ENCODE data around the gene TNRC6A.

The TNRC6A gene

DNA sequence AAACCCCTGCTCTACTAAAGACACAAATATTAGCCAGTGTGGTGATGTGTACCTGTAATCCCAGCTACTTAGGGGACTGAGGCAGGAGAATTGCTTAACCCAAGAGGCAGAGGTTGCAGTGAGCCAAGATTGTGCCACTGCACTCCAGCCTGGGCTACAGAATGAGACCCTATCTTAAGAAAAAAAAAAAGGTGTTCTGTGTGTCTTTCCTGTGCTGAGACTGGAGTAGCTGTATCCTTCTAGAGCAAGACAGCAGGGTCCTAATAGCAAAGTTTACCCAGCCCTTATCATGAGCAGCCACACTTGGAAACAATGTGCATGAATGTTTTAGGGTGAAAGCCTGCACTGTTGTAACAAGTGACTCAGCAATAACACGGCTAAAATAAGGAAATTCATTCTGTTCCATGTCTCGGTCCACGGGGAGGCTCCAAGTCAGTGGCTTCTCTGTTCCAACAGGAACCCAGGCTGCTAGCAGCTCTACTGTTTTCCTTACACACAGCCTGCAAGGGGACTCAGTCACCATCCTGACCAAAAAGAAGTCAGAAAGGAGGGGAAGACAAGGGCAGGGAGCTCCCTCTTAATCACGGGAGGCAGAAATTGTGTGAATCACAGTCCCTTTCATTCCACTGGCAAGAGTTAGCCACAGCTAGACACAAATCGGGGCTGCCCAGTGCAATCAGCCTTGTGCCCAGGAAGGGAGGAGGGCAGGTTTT lies 109.3 kb downstream of the TNRC6A start:
- Histone ChIP-seq H3K27ac (ENCODE audit: low read depth, low read length) (no peak overlapping the region), H3K9me3 (ENCODE audit: insufficient read depth, low read length) (no peaks in the 10 kb centered on the region), H3K4me3 (ENCODE audit: insufficient read depth, low read length, poor library complexity, severe bottlenecking) (no peak overlapping the region), H3K27me3 (ENCODE audit: low read length) (no peaks in the 10 kb centered on the region), H3K4me2 (ENCODE audit: low read depth, low read length, poor library complexity, severe bottlenecking) (no peak overlapping the region), H2AFZ (ENCODE audit: low read depth, low read length, severe bottlenecking) (no peak overlapping the region), H3F3A (ENCODE audit: insufficient read depth) (no peaks in the 10 kb centered on the region), H4K20me1 (ENCODE audit: low read depth, low read length) (no peaks in the 10 kb centered on the region), H3K9ac (ENCODE audit: low read length) (no peak overlapping the region), H3K9me2 (replicated peaks; ENCODE audit: insufficient read depth, low read length) (no peaks in the 10 kb centered on the region), H3K79me2 (ENCODE audit: insufficient read depth, low read length) (no peaks in the 10 kb centered on the region), H3K36me3 (ENCODE audit: low read length) (no peaks in the 10 kb centered on the region)
- TF ChIP-seq EZH2phosphoT487 (conservative IDR thresholded peaks at IDR 0.05; ENCODE audit: low read length): no peak
- TF ChIP-seq, protein P1, sequence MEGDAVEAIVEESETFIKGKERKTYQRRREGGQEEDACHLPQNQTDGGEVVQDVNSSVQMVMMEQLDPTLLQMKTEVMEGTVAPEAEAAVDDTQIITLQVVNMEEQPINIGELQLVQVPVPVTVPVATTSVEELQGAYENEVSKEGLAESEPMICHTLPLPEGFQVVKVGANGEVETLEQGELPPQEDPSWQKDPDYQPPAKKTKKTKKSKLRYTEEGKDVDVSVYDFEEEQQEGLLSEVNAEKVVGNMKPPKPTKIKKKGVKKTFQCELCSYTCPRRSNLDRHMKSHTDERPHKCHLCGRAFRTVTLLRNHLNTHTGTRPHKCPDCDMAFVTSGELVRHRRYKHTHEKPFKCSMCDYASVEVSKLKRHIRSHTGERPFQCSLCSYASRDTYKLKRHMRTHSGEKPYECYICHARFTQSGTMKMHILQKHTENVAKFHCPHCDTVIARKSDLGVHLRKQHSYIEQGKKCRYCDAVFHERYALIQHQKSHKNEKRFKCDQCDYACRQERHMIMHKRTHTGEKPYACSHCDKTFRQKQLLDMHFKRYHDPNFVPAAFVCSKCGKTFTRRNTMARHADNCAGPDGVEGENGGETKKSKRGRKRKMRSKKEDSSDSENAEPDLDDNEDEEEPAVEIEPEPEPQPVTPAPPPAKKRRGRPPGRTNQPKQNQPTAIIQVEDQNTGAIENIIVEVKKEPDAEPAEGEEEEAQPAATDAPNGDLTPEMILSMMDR (IDR thresholded peaks at IDR 0.05; ENCODE audit: insufficient read depth, low read length, poor library complexity, severe bottlenecking): no peak

DNA sequence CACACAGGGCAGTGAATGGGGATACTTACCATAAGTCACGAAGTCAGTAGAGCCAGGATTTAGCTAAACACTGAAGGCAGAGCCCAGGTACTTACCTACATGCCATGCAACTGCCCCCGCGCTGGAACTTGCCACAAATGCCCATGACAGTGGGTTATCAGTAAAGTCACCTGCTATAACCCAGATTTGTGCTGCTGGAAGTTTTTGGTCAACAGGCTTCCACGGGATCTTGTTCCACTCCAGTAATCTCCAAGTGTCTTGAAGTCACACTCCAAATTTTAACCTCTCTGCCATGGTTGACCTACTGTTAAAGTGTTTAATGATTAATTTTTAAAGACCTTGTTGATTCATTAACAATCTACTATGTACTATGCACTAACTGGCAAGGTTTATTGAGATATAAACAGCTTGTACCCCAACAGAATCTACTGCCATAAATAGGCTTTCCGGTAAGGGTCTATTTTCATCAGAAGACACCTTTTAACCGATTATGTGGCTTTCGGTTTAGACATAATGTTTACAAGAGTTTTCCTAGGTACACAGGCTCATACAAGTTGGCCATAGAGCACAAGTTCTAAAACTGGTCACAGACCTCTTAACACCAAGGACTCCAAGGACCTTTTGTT lies 110.0 kb downstream of the TNRC6A start:
- no peak overlapping the region for H2AFZ ChIP-seq (ENCODE audit: low read depth, low read length, severe bottlenecking)
- TF ChIP-seq, protein P1 (IDR thresholded peaks at IDR 0.05; ENCODE audit: insufficient read depth, low read length, poor library complexity, severe bottlenecking): no peak
- TF ChIP-seq EZH2phosphoT487 (conservative IDR thresholded peaks at IDR 0.05; ENCODE audit: low read length): no peak
- H3F3A ChIP-seq (ENCODE audit: insufficient read depth): no peaks in the 10 kb centered on the region
- H3K79me2 ChIP-seq (ENCODE audit: insufficient read depth, low read length): no peaks in the 10 kb centered on the region
- no peaks in the 10 kb centered on the region for H3K9me3 ChIP-seq (ENCODE audit: insufficient read depth, low read length)
- H3K9ac ChIP-seq (ENCODE audit: low read length): no peak overlapping the region
- H3K36me3 ChIP-seq (ENCODE audit: low read length): no peaks in the 10 kb centered on the region
- H3K4me3 ChIP-seq (ENCODE audit: insufficient read depth, low read length, poor library complexity, severe bottlenecking): no peak overlapping the region
- H3K27ac ChIP-seq (ENCODE audit: low read depth, low read length): no peak overlapping the region
- no peak overlapping the region for H3K4me2 ChIP-seq (ENCODE audit: low read depth, low read length, poor library complexity, severe bottlenecking)
- H3K9me2 ChIP-seq (replicated peaks; ENCODE audit: insufficient read depth, low read length): no peaks in the 10 kb centered on the region
- no peaks in the 10 kb centered on the region for H4K20me1 ChIP-seq (ENCODE audit: low read depth, low read length)
- H3K27me3 ChIP-seq (ENCODE audit: low read length): no peaks in the 10 kb centered on the region

DNA sequence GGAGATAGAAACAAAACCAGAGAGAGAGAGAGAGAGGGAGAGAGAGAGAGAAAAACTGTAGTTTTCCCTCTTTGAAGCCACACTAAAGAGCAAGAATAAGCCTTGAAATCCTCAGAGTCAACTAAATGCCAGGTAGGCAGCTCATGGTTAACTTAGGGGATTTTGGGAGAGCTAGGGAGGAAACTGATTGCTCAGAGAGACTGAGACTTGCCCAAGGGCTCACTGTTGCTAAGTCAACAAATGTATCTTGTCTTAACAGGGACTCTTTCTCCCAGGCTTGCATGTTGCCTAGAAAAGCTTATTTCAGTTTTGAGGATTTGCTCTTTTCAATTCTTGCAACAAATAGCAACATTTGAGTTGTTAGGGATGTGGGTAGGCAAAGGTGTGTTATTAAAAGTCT lies 111.8 kb downstream of the TNRC6A start:
- H4K20me1 ChIP-seq (ENCODE audit: low read depth, low read length): no peaks in the 10 kb centered on the region
- no peak overlapping the region for H3K9ac ChIP-seq (ENCODE audit: low read length)
- no peak overlapping the region for H3K4me3 ChIP-seq (ENCODE audit: insufficient read depth, low read length, poor library complexity, severe bottlenecking)
- no peak overlapping the region for H3K4me2 ChIP-seq (ENCODE audit: low read depth, low read length, poor library complexity, severe bottlenecking)
- no peaks in the 10 kb centered on the region for H3K27me3 ChIP-seq (ENCODE audit: low read length)
- no peaks in the 10 kb centered on the region for H3K79me2 ChIP-seq (ENCODE audit: insufficient read depth, low read length)
- H3K9me2 ChIP-seq (replicated peaks; ENCODE audit: insufficient read depth, low read length): no peaks in the 10 kb centered on the region
- TF ChIP-seq, protein P1 (IDR thresholded peaks at IDR 0.05; ENCODE audit: insufficient read depth, low read length, poor library complexity, severe bottlenecking): no peak
- TF ChIP-seq EZH2phosphoT487 (conservative IDR thresholded peaks at IDR 0.05; ENCODE audit: low read length): no peak
- H2AFZ ChIP-seq (ENCODE audit: low read depth, low read length, severe bottlenecking): no peak overlapping the region
- H3K9me3 ChIP-seq (ENCODE audit: insufficient read depth, low read length): no peaks in the 10 kb centered on the region
- no peak overlapping the region for H3K27ac ChIP-seq (ENCODE audit: low read depth, low read length)
- no peaks in the 10 kb centered on the region for H3K36me3 ChIP-seq (ENCODE audit: low read length)
- H3F3A ChIP-seq (ENCODE audit: insufficient read depth): no peaks in the 10 kb centered on the region

All from SU-DHL-6 (cell line).